ENCODE measurements around the gene SHISAL2A. TPM values are rescaled to one million over a fixed set of nuclear protein-coding genes. Genes with fewer than 3 reads are reported as not detected.

The SHISAL2A gene
- polyA plus RNA-seq, 3 donors: 1.9 to 4.4 (median 2.1) TPM

DNA sequence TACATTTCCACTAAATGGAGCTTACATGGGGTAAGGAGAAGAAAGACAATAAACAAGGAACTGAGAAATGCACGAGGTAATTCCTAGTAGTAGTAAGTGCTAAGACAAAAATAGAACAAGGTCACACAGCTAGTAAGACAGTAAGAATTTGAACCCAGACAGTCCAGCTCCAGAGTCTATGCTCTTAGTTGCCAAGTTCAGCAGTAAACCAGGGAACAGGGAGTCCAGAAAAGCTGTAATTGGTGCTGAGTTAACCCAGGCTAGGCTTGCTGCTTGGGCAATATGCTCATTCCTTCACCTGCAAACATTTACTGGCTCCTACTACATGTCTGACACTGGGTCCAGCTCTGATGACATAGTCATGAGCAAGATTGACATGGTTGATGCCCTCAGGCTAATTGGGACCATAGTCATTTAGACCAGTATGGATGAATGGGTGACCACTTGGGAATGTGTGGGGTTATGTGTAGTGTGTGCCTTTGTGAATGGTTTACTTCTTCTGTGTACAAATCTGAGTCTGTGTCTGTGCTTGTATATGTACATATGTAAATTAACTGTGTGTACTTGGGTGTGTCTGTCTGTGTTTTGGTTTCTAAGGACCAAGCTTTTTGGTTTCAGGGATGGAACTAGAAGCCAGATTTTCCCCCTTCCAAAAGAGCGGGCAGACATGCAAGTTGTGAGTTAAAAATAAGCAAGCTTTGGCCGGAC is 28.8 kb upstream of the SHISAL2A start:
- no peak for DNase-seq (ENCODE audit: extremely low read depth in 1 of 11, low read depth in 9 of 11, low spot score in 4 of 11)

DNA sequence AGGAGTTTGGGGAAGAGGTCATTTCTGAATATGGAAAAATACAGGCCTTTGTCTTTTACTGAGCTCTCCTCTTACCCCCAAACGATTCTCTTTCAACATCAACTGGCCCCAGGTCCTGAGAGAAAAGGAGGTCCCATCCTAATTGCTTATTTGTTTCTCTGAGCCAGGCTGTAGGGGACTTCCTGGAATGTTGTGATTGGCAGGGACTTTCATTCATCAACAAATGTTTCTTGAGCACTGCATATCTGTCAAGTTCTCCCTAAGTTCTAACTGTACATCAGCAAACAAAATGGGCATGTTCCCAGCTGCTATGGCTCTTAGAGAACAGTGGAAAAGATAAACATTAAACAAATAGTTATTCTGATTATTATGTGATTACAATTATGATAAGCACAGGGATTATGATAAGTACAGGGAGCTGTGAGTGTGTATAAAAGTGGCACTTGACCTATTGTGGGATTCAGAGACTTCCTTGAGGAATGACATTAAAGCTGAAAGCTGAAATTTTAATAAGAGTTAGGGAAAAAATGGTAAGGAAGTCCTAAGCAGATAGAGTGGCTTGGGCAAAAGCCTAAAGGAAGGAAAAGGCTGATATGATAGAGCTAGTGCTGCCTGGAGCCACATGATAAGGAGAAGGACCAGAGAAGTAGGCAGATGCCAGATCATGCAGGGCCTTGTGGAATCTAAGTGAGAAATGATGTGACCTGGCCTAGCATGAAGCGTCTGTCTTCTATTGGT is 19.2 kb upstream of the SHISAL2A start:
- DNase-seq (ENCODE audit: extremely low read depth in 1 of 11, low read depth in 9 of 11, low spot score in 4 of 11): no peak

DNA sequence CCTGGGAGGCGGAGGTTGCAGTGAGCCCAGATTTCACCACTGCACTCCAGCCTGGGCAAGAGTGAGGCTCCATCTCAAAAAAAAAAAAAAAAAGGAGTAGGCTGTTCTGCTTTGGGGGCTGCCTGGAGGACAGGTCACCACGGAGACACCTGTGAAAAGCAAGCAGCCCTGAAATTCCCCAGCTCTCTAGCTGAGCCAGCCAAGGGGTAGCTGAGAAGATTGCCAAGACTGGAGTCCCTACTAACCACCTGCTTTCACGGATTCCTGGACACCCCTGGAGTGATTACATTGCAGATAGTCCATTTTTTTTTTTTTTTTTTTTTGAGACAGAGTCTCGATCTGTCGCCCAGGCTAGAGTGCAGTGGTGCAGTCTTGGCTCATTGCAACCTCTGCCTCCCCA is 18.3 kb upstream of the SHISAL2A start:
- no peak for DNase-seq (ENCODE audit: extremely low read depth in 1 of 11, low read depth in 9 of 11, low spot score in 4 of 11)

DNA sequence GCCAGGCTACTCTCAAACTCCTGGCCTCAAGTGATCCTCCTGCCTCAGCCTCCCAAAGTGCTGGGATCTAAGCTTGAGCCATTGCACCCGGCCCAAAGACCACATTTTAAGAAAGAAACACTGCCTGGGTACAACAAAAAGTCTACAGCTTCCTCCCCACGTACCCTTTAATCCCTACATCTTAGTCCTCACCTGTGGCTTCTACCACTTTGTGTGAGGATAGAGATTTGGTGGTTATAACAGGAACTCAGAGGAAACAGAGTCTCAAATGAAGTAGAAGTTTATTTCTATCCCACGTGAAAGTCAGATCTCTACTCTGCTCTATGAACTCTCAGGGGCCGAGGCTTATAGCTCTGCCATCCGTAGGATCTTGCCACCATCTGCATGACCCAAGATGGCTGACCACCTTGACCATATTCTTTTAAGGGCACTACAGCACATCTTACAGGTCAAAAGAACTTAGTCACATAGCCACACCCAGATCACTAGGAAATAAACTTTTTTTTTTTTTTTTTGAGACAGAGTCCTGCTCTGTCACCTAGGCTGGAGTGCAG is 17.4 kb upstream of the SHISAL2A start:
- DNase-seq (ENCODE audit: extremely low read depth in 1 of 11, low read depth in 9 of 11, low spot score in 4 of 11): no peak

DNA sequence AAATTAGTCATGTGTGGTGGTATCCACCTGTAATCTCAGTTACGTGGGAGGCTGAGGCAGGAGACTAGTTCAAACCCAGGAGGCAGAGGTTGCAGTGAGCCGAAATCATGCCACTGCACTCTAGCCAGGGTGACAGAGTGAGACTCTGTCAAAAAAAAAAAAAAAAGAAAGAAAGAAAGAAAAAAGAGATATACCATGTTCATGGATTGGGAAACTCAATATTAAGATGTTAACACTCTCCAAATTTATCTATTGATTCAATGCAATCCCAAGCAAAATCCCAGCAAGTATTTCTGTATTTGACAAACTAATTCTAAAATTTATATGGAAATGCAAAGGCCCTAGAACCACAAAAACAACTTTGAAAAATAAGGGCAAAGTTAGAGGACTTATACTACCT is 11.0 kb upstream of the SHISAL2A start:
- no peak for DNase-seq (ENCODE audit: extremely low read depth in 1 of 11, low read depth in 9 of 11, low spot score in 4 of 11)

DNA sequence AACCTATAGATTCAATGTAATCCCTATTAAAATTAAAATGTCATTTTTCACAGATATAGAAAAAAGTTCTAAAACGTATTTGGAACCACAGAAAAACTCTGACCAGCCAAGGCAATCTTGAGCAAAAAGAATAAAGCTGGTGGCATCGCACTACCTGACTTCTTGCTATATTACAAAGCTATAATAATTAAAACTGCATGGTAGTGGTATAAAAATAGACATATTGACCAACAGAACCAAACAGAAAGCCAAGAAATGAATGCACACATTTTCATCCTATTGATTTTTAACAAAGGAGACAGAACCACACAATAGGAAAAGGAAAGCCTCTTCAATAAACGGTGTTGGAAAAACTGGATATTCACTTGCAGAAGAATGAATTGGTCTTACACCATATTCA is 9.2 kb upstream of the SHISAL2A start:
- DNase-seq (ENCODE audit: extremely low read depth in 1 of 11, low read depth in 9 of 11, low spot score in 4 of 11): no peak

DNA sequence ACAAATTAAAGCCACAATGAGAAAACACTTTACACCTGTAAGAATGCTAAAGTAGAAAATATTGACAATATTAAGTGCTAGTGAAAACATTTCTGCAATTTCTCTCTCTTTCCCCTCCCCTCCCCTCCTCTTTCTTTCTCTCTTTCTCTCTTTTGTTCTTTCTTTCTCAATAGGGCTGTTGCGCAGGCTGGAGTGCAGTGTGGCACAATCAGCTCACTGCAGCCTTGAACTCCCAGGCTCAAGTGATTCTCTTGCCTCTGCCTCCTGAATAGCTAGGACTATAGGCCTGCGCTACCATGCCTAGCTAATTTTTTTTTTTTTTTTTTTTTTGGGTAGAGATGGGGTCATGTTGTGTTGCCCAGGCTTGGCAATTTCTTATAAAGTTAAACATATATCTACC is 5.9 kb upstream of the SHISAL2A start:
- no peak for DNase-seq (ENCODE audit: extremely low read depth in 1 of 11, low read depth in 9 of 11, low spot score in 4 of 11)

DNA sequence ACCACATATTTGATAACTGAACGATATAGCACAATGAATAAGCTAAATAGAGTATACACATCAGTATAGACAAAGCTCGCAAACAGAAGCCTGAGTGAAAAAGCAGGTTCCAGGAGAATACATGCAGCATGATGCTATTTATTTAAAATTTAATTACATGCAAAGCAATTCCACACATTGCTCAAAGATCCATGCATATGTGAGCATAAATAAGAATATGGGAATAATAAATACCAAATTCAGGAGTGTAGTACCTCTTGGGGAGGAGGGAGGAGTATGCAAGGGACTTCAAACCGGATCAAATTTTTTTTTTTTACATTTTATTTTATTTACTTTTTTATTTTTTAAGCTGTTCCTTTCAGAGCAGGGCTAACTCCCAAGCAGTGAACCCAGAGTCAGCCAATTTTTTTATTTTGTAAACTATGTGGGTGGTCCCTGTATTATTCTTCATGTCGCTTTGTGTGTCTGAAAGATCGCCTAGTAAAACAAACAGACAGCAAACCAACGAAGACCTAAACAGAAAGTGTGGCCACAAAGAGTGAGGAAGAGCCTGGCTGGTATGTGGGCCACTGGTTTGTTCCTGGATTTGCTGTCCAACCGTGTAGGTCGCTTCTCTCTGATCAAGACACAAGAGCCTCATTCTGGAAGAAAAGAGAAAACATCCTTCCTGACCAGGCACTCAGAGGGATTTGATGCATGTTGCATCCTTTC is 4.2 kb upstream of the SHISAL2A start:
- DNase-seq (ENCODE audit: extremely low read depth in 1 of 11, low read depth in 9 of 11, low spot score in 4 of 11): no peak

DNA sequence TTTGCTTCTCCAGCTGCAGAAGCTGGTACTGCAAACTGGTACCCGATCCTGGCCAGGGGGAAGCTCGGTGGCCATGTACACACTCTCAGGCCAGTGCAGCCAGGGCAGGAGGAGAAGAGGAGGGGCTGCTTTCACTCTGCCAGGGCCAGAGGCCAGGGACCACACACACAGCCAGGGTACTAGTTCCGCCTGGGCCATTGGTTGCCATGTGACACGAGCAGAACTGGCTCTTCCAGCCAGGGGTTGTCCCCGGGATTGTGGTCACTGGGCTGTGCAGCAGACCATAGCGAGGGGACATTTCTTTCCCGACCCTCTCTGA is 3.7 kb upstream of the SHISAL2A start:
- peak in 8 of 11 donors; percentile 36 to 56 (median 54) for DNase-seq (ENCODE audit: extremely low read depth in 1 of 11, low read depth in 9 of 11, low spot score in 4 of 11)

DNA sequence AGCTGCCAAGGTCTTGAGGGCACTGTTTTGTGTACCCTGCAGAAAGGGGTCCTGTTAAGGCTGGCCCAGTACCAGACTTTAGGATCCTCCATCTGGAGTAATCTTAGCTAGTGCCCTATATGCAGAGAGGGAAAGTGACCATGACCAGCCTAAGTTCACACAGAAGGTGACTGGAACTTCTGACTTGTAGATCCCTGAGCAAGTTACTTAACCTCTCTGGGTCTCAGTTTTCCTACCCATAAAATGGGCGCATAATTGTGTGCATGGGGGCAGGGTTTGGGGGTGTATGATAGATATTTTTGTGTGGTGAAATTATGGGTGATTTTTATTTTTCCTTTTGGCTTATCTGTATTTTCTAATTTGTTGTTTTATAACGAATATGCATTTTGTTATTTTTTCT is 3.3 kb upstream of the SHISAL2A start:
- no peak for DNase-seq (ENCODE audit: extremely low read depth in 1 of 11, low read depth in 9 of 11, low spot score in 4 of 11)

DNA sequence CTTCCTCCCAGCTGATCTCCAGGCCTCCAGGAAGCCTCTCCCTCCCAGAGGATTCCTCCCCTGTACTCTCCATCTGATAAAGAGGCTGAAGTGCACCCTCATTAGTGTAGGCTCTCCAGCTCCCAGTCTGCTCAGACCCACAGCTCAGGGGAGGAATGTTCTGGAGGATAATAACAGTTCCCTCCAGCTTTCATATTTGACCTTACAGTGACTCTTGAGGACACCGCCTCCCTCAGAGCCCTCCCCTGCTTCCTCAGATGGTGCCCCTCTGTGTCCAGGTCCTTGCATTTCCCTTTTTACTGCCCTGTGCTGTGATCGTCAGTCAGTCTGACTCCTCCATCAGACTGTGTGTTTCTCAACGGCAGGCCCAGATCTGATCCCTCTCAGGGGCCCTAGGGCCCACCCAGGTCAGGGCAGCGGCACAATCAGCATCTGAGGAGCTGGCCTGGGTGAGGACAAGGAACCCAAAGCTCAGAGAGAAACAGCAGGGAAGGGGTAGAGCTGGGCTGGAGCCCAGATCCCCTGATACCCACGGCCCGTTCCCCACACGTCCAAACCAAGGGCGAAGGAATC is 1.1 kb upstream of the SHISAL2A start:
- no peak for DNase-seq (ENCODE audit: extremely low read depth in 1 of 11, low read depth in 9 of 11, low spot score in 4 of 11)

DNA sequence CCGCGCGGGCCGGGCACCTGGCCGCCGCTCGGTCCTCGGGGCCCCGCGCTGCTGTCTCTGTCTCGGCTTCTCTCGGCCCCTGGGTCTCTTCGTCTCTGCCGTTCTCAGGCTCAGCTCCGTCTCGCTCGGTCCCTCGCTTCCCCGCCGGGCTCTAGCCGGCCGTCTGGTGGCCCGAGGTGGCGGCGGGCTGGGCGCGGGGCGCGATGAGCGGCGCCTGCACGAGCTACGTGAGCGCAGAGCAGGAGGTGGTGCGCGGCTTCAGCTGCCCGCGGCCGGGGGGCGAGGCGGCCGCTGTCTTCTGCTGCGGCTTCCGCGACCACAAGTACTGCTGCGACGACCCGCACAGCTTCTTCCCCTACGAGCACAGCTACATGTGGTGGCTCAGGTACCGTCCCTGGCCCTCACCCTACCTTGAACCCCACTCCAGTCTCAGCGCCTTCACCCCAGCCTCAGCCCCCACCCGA is 355 bp downstream of the SHISAL2A start:
- peak in 1 of 11 donors; percentile 36 for DNase-seq (ENCODE audit: extremely low read depth in 1 of 11, low read depth in 9 of 11, low spot score in 4 of 11)

DNA sequence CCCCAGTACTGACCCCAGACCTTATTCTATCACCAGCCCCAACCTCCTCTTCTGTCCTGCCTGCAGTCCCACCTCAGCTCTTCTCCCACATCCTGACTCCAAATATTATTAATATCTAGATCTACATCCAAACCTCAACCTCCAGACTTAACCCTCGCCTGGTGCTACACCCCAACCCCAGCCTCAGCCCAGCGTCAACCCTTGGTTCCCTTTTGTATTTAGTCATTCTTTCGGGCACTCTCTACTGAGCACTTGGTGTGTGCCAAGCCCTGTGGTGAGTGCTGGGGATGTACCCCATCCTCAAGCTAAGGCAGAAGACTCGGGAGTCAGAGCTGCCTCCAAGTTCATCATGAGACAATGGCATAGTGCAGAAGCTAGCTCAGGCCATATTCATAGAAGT is 1.1 kb downstream of the SHISAL2A start:
- no peak for DNase-seq (ENCODE audit: extremely low read depth in 1 of 11, low read depth in 9 of 11, low spot score in 4 of 11)

DNA sequence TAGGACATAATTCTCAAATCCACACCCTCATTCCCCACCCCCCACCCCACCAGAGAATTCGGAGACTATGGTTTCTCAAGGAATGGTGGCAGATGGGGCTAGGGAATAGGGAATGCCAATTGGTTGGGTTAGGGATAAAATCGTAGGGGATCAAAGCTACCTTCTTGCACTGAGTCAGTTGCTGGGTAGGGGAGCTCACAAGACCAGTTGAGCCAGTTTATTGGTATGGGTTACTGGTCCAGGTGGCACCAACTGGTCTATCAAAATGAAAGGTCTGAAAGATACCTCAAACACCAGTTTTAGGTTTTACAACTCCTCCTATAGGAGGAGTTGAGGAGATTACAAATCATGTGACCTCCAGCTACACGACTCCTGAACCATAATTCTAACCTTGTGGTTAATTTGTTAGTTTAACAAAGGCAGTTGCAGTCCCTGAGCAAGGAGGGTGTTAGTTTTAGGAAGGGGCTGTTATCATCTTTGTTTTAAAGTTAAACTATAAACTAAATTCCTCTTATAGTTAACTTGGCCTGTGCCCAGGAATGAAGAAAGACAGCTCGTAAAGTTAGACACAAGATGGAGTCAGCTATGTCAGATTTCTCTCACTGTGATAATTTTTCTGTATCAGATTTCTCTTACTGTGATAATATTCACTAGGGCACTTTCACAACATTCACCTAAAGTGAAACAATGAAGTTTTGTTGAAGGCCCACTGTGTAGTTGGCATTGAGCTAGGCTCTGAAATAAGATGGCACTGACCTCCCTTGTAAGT is 2.5 kb downstream of the SHISAL2A start:
- no peak for DNase-seq (ENCODE audit: extremely low read depth in 1 of 11, low read depth in 9 of 11, low spot score in 4 of 11)

DNA sequence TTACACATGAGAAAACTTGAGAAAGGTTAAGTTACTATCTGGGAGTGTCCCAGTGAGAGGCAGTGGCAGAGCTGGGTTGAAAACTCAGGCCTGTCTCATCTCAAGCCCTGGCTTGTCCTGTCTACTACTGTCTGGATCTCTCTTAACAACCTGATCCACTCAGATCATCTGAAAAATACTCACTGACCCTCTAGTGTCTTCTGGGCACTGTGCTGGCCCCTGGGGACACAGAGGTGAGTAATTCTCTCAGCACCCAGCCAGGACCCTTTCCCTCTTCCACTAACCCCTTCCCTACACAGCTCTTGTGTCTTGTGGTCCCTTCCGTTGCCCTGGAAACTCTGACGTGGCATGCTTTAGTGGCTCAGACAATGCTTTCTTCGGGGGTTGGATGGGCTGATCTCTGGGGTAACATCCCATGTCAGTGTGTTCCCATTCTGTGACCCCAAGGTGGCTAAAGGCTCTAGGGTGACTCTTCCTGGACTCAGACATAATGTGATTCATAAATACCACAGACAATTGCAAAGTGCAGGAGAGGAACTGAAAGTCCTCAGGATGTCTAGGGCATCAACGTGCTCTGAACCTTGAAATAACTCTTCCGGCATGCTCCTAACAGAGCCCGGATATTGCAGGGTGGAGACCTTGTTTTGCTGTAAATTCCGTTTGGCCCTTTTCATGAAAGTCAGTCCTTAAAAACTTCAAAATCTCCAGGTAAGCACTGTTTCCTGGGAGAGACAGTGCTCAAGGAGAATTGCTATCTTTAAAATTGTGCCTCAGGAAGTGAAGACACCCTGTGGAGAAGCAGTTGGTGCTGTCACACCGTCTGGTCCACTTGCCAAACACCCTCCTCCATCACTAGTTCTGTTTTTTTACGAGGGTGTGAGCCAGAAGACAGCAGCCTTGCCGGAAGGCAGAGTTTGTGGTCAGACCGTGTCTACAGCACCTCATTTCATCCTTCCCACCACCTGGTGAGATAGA is 4.0 kb downstream of the SHISAL2A start:
- no peak for DNase-seq (ENCODE audit: extremely low read depth in 1 of 11, low read depth in 9 of 11, low spot score in 4 of 11)

DNA sequence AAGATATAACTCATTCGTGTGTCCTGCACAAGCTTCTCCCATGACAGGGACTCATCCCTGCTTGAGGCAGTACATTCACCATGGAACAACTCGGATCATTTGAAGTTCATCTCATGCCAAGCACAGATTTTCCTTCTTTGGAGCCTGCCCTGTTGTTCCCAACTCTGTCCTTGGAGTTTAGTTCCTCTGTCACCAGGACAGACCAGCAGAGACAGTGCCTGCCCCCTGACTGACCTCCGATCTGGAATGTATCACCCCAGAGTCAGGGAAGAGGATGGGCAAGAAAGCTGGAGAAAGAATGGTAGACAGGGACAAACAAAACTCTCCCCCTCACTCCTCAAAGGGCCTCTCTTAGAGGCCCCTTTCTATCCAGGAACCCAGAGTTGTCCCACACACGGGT is 5.0 kb downstream of the SHISAL2A start:
- no peak for DNase-seq (ENCODE audit: extremely low read depth in 1 of 11, low read depth in 9 of 11, low spot score in 4 of 11)

DNA sequence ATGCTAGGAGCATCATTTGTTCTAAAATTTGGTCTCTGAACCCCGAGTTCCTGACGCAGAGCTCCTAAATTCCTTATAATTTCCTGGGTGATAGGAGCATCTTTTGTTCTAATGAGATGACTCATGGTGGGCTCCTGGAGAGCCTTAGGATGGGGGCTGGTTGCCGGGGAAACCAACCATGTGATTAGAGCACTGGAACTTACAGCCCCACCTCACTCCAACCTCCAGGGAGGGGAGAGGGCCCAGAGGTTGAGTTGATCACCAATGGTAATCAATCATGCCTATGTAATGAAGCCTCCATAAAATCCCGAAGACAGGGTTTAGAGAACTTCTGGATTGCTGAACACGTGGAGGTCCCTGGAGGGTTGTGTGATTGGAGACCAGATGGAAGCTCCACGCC is 7.7 kb downstream of the SHISAL2A start:
- no peak for DNase-seq (ENCODE audit: extremely low read depth in 1 of 11, low read depth in 9 of 11, low spot score in 4 of 11)

DNA sequence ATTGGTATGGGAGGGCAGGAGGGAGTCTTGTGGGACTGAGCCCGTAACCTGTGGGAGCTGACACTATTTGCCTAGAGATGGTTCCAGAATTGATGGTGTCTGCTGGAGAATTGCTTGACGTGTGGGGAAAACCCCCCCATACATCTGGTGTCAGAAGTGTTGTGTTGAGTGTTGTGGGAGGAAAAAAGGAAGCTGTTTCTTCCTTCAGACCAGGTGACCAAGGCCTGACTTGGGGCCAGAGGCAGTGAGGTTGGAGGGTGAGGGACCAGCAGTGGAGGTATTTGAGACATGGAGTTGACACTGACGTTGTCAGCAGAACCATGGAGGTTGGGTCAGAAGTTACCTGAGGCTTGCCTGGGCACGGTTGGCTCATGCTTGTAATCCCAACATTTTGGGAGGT is 8.3 kb downstream of the SHISAL2A start:
- DNase-seq (ENCODE audit: extremely low read depth in 1 of 11, low read depth in 9 of 11, low spot score in 4 of 11): no peak
